GM18508 (cell line): Measurements from ENCODE around the gene LRRC3B.
"Not testable (repeated sequence)": the region's sequence is repeated elsewhere in the genome, so short reads cannot be mapped to it uniquely, and the experiment has no call there.

ENCODE experiments used
- ATAC-seq: cut with Tn5 transposase; IDR thresholded peaks from one replicate; pipeline ENCODE4 v1.9.1; 2021; ENCODE audit warnings: moderate number of reproducible peaks; ENCODE audit not compliant: insufficient read depth, unreplicated experiment

Gene LRRC3B, protein sequence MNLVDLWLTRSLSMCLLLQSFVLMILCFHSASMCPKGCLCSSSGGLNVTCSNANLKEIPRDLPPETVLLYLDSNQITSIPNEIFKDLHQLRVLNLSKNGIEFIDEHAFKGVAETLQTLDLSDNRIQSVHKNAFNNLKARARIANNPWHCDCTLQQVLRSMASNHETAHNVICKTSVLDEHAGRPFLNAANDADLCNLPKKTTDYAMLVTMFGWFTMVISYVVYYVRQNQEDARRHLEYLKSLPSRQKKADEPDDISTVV

DNA sequence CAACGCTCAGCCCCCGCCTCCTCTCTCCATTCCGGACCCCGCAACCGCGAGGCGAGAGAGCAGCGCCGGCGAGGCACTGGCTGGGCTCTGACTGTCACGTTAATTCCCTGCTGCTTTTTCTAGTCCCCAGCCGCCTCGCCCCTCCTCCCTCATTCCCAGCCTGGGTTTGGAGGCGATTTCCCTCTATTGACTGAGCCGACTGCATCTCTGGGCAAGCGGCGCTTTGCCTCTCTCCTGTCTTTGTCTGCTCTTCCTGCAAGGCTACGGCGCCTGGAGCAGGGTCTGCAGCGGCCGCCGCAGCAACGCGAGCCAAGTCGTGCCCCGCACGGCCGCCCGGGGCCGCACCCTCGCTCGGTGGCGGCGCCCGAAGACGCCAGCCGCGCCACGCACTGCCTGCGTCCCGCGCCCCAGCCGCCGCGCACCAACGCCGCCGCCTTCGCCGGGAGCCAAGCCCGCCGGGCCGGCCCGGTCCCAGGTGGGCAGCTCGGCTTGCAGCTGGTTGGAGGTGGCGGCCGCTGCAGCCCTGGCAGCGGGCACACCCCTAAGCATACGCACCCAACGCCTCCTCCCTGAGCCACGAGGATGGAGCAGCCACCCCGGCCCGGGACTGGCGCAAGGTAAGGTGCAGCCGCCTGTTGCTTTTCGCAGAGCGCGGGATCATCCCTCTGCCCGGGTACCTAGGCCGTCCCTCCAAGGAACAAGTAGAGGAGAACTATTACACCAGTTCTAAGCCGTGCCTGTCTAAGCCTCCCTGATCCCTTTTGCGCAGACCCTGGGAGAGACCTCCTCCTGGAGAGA lies at the start of gene LRRC3B:
TSS of gene LRRC3B (plus strand) at position 152 of the 798 bp plus-strand sequence. CDS start 86,901 bp downstream, outside the sequence.
- no peak for ATAC-seq

- ATAC-seq = no peak
Measured at GRCh38 chr3:26574766-26575165, 47.8 kb upstream of the LRRC3B start.

DNA sequence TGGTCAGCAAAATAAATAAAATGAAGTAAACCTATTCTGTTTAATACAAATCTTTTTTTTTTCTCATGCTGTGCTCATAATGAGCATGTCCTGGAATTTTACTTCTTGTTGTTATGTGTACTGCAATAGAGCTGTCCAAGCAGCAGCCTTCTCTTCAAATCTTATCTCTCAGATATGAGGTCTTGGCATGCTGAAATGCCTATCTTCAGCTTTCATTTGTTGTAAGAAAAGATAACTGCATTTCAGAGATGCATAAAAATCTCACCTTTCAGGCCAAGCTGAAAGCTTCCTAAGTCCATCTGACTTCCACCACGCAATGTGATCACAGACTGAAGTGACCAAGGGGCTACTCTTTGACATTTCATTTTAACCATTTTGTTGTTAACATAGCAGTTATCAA lies 43.5 kb upstream of the LRRC3B start:
- ATAC-seq = no peak

GRCh38 chr3:26587571-26587970 lies 35.0 kb upstream of the LRRC3B start:
- ATAC-seq = no peak

DNA sequence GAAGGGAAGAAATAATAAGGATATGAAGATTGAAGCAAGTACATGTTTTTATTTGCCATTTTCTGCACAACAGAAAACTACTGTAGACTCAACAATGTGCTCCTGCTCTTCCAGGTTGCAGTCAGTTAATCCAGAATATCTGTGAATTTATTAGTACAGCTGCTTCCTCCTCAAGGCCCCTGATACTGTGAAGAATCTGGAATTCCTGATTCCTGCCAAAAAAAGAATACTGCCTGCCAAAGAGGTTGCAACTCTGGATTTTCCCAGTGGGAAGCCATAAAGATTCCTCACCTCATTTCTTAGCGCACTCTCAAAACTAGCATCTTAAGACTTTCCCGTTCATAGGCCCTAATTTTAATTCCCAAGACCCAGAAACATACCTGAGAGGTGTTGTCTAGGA lies 33.6 kb upstream of the LRRC3B start:
- no peak for ATAC-seq

DNA sequence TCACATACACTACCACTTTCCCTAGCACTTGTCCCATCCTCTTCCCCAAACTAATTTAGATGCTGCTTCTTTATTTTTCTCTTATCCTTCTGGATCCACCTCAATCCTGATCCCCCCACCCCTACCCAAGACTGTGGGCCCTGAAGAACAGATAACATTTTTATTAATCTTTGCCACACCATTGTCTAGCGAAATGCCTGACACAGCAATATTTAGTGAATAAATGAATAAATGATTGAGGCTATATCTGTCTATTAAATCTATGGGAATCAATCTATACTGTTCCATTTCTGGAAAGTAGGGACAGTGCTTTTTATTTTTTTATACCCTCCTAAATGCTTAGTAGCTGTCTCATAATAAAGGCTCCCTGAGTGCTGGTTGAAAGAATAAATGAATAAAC lies 32.9 kb upstream of the LRRC3B start:
- no peak for ATAC-seq

- no peak for ATAC-seq
Measured at GRCh38 chr3:26590919-26591484, 31.6 kb upstream of the LRRC3B start.

- ATAC-seq = no peak
Measured at GRCh38 chr3:26591926-26592325, 30.6 kb upstream of the LRRC3B start.

DNA sequence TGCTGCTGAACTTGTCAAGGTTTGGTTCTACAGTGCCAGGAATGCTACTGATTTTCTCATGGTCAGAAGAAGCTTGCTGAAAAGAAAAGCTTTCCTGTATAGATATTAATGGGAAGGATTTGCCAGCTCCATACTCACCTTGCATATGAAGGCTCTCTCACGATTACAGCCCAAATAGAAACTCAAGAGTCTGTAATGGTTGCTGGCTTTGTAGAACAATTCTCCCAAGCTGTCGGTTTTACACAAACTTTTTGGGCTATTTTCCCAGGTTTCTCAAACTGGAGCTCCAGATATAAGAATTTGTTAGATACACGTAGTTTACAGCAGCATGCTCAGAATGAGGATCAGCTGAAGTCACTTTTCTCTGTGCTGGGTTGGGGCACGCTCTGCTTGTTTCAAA lies 30.1 kb upstream of the LRRC3B start:
- ATAC-seq = no peak

GRCh38 chr3:26596335-26596734 lies 26.2 kb upstream of the LRRC3B start:
- ATAC-seq = no peak

DNA sequence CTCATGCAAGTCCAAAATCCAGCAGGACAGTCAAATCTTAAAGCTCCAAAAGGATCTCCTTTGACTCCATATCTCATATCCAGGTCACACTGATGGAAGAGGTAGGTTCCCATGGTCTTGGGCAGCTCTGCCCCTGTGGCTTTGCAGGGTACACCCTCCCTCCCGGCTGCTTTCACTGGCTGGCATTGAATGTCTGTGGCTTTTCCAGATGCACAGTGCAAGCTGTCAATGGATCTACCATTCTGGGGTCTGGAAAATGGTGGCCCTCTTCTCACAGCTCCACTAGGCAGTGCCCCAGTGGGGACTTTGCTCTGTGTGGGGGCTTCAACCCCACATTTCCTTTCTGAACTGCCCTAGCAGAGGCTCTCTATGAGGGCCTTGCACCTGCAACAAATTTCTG lies 19.3 kb upstream of the LRRC3B start:
- not testable (repeated sequence) for ATAC-seq

GRCh38 chr3:26603771-26604170 lies 18.8 kb upstream of the LRRC3B start:
- not testable (repeated sequence) for ATAC-seq

GRCh38 chr3:26614006-26614685 lies 8.4 kb upstream of the LRRC3B start:
- no peak for ATAC-seq

GRCh38 chr3:26621176-26621575 lies 1.4 kb upstream of the LRRC3B start:
- no peak for ATAC-seq

GRCh38 chr3:26621906-26622620 lies 509 bp upstream of the LRRC3B start:
- no peak for ATAC-seq

GRCh38 chr3:26623419-26624208 lies 1.0 kb downstream of the LRRC3B start:
- ATAC-seq = no peak

DNA sequence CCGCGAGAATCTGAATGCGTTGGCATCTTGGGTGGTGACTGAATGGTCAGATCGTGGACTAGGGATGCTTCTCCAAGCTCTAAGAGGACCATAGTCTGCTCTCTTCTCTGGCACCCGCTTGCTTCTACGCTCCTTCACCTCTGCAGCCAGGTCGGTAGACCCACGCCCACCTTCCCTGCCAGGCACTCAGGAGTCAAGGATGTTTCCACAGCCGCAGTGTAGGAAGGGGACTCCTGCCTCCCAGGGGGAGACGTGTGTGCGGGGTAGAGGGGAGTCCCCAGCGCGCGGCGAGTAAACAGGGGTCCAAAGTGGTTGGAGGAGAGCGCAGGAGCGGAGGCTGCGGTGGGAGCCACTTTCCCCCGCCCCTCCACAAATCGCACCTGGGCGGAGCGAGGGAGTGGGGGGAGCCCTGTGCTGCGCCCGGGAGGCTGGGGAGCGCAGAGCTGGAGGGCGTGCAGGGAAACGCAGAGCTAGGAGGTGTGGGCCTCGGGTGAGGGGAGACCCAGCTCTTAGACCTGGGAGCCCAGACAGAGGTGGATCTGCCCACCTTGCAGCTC lies 1.7 kb downstream of the LRRC3B start:
- ATAC-seq = no peak

DNA sequence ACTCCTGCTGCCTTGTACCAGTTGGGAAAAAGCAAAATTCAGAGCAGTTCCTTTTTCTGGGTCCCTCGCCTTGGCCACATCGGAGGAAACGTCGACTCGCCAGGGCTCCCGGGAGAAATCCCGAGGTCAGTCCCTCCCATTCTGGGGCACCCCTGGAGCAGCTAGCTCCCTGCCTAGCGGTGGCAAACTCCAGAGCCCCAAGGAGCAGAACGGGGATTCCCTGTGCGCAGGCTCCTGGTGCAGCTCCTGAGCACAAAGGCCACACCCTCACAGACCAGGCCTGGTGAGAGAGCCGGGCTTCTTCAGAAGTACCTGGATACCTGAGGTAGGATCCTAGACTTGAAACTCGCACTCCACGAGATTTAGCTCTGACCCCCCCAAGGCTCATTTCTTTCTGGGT lies 2.6 kb downstream of the LRRC3B start:
- no peak for ATAC-seq

DNA sequence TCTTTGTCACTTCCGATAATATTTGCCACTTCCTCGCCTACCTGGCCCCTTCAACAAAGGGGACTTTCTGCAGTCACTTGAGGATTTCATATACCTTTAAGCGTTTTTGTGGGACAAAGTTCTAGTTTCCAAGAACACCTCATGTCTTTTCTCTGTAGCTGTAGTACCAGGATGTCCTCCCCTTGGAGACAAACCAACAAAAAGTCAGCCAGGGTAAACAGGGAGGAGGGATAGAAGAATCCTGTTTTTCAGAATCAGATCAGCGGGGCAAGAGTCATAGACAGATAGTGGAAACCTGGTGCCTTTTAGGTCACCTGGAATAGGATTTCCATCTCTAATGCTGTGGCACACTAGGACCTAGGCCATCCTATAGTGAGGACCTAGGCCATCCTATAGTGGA lies 4.5 kb downstream of the LRRC3B start:
- ATAC-seq = no peak
